ENCODE results near the gene HLA-DMB. TPM values are rescaled to one million over a fixed set of nuclear protein-coding genes. Genes with fewer than 3 reads are reported as not detected.
A peak's percentile ranks its signal among the peaks of the same experiment; 100 is the strongest.
"Not testable (repeated sequence)": the region's sequence is repeated elsewhere in the genome, so short reads cannot be mapped to it uniquely, and the experiment has no call there.

Gene HLA-DMB
- total and polyA plus RNA-seq, 12 donors: 9.1 to 118 (median 70.5) TPM

DNA sequence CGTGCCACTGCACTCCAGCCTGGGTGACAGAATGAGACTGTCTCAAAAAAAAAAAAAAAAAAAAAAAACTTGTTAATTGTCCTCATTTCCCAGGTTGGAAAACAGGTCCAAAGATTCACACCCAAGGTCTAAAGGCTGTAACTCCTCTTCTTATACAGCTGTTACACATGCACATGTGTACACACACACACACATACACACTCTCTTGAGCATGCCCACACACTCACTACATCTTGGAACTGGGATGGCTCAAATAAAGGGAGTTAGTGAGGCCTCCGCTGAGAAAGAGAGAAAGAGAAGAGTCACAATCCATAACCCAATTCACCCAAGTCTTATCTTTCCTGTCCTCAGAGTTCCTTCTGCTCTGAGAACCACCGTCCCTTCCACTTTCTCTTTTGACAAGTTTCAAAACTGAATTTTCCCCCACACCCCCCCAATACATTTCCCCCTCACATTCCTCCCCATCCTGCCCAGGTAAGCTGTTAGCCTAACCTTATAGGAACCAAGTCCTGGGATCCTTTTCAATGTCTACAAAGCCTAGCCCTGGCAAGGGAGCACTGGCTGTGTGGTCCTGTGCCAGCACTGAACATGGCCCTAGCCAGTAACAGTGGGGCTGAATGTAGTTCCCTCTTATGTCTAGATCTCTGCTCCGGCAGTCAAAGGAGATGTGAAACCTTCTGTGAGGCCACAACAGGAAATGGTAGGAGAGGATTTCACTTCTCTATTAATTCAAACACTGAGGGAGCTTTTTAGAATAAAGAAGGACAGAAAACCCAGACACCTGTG, 3.2 kb upstream of the HLA-DMB start:
- Histone ChIP-seq H3K4me1 (replicated peaks in 1 of 2) (peaks cover 6 to 11% of the 10 kb centered on the region in 2 donors), H3K9me3 (replicated peaks in 1 of 3) (no peaks in the 10 kb centered on the region), H3K27ac (peak overlapping the region in 3 of 5 donors; percentile 16 to 63 (median 38)), H3K27me3 (no peaks in the 10 kb centered on the region), H3K4me3 (no peak overlapping the region), H3K36me3 (replicated peaks in 1 of 2) (no peaks in the 10 kb centered on the region)
- TF ChIP-seq, protein P1, sequence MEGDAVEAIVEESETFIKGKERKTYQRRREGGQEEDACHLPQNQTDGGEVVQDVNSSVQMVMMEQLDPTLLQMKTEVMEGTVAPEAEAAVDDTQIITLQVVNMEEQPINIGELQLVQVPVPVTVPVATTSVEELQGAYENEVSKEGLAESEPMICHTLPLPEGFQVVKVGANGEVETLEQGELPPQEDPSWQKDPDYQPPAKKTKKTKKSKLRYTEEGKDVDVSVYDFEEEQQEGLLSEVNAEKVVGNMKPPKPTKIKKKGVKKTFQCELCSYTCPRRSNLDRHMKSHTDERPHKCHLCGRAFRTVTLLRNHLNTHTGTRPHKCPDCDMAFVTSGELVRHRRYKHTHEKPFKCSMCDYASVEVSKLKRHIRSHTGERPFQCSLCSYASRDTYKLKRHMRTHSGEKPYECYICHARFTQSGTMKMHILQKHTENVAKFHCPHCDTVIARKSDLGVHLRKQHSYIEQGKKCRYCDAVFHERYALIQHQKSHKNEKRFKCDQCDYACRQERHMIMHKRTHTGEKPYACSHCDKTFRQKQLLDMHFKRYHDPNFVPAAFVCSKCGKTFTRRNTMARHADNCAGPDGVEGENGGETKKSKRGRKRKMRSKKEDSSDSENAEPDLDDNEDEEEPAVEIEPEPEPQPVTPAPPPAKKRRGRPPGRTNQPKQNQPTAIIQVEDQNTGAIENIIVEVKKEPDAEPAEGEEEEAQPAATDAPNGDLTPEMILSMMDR (IDR thresholded peaks at IDR 0.05): no peak
- TF ChIP-seq POLR2A (IDR thresholded peaks at IDR 0.05): no peak
- peak in 1 of 7 donors; percentile 43 for DNase-seq
- WGBS, 4 donors: 67 to 80% (median 73%) methylated on average over 4 of the region's 4 CpGs
- intact Hi-C loops (cut with DNase I): no loop called here

DNA sequence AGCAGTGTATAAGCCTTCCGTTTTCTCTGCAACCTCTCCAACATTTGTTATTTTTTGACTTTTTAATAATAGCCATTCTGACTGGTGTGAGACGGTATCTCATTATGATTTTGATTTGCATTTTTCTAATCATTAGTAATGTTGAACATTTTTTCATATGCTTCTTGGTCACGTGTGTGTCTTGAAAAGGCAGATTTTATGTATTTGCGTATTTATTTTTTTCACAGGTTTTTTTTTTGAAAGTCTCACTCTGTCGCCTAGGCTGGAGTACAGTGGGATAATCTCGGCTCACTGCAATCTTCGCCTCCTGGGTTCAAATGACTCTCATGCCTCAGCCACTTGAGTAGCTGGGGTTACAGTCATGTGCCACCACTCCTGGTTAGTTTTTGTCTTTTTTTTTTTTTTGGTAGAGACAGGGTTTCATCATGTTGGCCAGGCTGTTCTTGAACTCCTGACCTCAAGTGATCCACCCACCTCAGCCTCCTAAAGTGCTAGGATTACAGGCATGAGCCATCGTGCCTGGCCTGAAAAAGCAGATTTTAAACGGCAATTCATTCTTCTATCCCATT, 1.8 kb upstream of the HLA-DMB start:
- 78 to 84% (median 81%) methylated on average over 9 of the region's 9 CpGs for WGBS, 4 donors
- H3K9me3 ChIP-seq (replicated peaks in 1 of 3); H3K36me3 ChIP-seq (replicated peaks in 1 of 2); intact Hi-C loops (cut with DNase I); H3K4me3 ChIP-seq; DNase-seq; H3K27me3 ChIP-seq; H3K27ac ChIP-seq: not testable (repeated sequence)
- peaks cover 6 to 11% of the 10 kb centered on the region in 2 donors for H3K4me1 ChIP-seq (replicated peaks in 1 of 2)

DNA sequence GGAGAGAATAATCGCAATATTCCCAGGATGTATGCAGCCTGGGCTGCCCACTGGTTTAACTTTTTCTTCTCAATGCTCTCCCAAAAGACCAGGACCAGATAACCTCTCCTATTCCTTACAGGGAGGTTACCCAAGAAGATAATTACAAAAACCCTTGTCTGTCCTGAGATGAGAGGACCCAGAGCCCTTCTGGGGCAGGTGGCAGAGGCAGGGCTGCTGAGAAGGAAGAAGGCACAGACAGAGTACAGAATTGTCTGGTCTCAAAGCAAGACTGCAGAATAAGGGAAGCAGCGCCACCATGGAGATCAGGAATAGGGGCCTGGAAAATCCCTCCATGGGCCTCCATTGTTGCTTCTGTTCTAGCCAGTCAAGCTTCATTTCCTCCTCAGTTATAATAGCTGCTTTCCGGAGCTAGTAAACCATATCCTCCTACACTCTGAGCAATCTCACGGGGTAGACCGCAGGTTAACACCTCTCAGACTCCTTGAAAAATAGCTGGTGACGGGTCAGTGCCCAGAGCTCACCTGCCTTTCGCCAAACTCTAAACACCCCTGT, 463 bp upstream of the HLA-DMB start:
- H3K9me3 ChIP-seq (replicated peaks in 1 of 3): no peaks in the 10 kb centered on the region
- intact Hi-C loops (cut with DNase I): no loop called here
- H3K4me1 ChIP-seq (replicated peaks in 1 of 2): peaks cover 6 to 11% of the 10 kb centered on the region in 2 donors
- TF ChIP-seq POLR2A (IDR thresholded peaks at IDR 0.05): no peak
- TF ChIP-seq, protein P1 (IDR thresholded peaks at IDR 0.05): no peak
- no peak overlapping the region for H3K4me3 ChIP-seq
- WGBS, 4 donors: 53 to 72% (median 58%) methylated on average over 7 of the region's 7 CpGs
- no peaks in the 10 kb centered on the region for H3K36me3 ChIP-seq (replicated peaks in 1 of 2)
- H3K27ac ChIP-seq: peak overlapping the region; percentile 64 to 85 (median 73)
- no peak for DNase-seq
- H3K27me3 ChIP-seq: no peaks in the 10 kb centered on the region

DNA sequence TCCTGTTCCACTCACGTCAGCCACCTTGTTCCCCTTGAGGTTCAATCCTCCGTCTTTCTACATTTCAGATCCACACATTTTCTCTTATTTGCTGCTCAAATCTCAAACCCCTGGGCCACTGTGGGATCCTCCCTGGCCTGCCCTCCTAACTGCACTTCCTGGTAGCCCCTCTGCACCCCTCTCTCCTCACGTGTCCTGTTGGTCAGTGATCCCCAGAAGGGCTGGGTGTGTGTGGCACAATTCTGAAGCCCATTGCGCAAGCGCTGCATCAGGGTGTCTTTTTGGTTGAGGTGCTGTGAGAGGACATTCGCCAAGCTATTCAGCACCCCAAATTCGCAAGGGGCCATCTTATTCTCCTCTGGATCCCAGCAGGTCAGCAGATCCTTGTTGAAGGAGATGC, 2.3 kb downstream of the HLA-DMB start:
- Histone ChIP-seq H3K4me3 (no peak overlapping the region), H3K4me1 (replicated peaks in 1 of 2) (peaks cover 6 to 11% of the 10 kb centered on the region in 2 donors), H3K9me3 (replicated peaks in 1 of 3) (no peaks in the 10 kb centered on the region), H3K27me3 (no peaks in the 10 kb centered on the region), H3K27ac (peak overlapping the region in 2 of 5 donors; percentile 3 to 79), H3K36me3 (replicated peaks in 1 of 2) (no peaks in the 10 kb centered on the region)
- WGBS, 4 donors: 78 to 88% (median 84%) methylated on average over 7 of the region's 7 CpGs
- TF ChIP-seq, protein P1 (IDR thresholded peaks at IDR 0.05): no peak
- no peak for TF ChIP-seq POLR2A (IDR thresholded peaks at IDR 0.05)
- intact Hi-C loops (cut with DNase I): loop anchor here in 1 of 2 donors (10.0 kb wide), 1 partner anchor 54 kb away; no protein-coding TSS in a partner anchor
- no peak for DNase-seq
